Ramos (cell line): ENCODE measurements around the gene PTCD3.

ENCODE experiments used
- in situ Hi-C: fragments of 300-500 bp; cut with MboI; formaldehyde crosslinking; loops from one replicate; pipeline ENCODE4 v1.14.3; 2022; ENCODE audit warnings: low sequenced_read_pairs; ENCODE audit not compliant: unreplicated experiment

The PTCD3 gene

DNA sequence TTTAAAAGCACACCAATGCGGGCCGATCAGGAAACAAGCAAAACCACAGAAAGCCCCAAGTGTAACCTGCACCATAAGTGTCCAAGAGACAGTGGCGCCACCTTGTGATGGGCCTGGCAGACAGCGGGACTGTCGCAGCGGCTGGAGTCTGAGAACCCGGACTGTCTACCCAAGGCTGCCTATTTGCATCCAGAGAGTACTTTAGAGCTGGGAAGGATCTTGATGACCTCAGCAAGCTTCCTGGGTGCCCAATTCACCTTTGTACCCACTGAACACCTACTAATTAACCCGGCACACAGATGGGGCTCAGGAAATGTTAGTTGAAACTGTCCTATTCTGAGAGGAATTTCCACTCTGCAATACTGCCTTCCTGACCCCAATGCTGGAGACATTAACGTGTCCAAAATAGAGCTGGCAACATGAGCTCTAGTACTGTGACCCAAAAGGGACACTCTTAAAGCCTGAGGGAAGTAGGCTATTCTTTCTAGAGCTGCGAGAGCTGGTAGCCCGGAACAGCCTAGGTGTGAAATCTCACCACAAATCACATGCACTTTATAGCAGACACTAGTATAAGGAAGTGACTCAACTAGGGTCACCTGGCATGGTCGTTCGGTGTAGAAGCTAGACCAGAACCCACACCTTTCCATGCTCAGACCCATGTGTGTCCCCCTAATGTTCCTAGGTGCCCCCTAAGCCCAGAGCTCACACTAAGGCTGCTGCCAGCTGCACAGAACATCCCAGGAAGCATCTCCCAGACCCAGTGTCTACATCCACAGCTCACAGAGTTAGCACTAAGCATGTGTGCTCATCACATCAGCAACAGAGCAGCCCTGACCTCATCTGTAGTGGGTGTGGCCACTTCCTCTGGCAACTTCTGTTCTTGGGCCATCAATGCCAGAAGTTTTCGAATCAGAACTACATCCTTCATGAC is 25.8 kb upstream of the PTCD3 start:
- in situ Hi-C loops: loop anchor here (5.0 kb wide), 1 partner anchor 253 kb away; no protein-coding TSS in a partner anchor

DNA sequence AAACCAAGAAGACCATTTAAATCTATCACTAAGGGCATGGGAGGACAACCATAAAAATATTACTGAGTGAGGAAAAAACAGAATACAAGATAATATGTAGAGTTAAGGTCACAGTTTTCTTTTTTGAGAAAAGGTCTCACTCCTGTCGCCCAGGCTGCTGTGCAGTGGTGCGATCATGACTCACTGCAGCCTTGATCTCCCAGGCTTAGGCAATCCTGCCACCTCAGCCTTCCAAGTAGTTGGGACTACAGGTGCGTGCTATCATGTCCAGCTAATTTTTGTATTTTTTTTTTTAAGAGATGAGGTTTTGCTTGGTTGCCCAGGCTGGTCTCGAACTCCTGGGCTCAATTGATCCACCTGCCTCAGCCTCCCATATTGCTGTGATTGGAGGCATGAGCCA is 24.3 kb upstream of the PTCD3 start:
- in situ Hi-C loops: no loop called here

DNA sequence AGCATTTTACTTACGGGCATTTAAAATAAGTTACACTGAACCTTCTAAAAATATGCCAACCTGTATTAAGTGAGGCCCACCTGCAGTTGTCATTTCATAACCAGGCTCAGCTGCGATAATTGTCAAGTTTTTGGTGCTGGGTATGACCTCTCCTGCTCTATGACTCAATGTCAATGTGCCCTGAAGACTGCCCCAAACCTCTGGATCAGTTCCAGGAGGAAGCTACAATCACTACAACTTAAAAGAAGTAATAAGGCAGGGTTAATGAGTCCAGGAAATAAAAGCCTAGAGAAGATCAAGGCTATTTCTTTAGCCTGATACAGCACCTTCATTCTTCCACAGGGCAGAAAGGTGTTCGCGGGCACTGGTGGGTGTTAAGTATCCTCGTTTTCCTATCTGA is 23.3 kb upstream of the PTCD3 start:
- in situ Hi-C loops: no loop called here

GRCh38 chr2:86087936-86088850 is 17.8 kb upstream of the PTCD3 start:
- in situ Hi-C loops: no loop called here

DNA sequence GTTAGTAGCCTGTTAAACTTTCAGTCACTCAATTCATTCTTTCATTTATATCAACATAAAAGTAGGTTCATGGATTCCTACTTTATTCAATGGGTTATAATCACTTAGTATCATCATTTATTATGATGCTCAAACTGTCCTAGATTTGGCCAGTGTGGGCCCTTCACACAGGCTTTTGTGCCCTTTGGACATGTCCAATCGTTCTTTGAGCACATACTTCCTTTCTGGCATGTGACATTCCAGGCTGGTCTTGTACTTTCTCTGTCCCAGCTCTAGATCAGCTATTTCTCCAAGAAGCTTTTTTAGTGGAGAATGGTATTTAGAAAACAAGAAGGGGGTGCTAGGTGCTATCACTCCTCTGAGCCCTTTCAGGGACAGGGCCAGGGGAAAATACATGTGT is 11.8 kb upstream of the PTCD3 start:
- in situ Hi-C loops: no loop called here

GRCh38 chr2:86097114-86097896 is 8.7 kb upstream of the PTCD3 start:
- in situ Hi-C loops: no loop called here

- in situ Hi-C loops: no loop called here
Observed at GRCh38 chr2:86097913-86098312, 8.1 kb upstream of the PTCD3 start.

- in situ Hi-C loops: no loop called here
Observed at GRCh38 chr2:86102157-86102556, 3.9 kb upstream of the PTCD3 start.

GRCh38 chr2:86105252-86105968 is 625 bp upstream of the PTCD3 start, which contains the start of gene POLR1A:
Gene POLR1A, minus strand, starts transcription at chr2:86105886. Its CDS starts 110 bp downstream, at chr2:86105776.
- in situ Hi-C loops: no loop called here

GRCh38 chr2:86107031-86107430 is 996 bp downstream of the PTCD3 start:
- in situ Hi-C loops: no loop called here

DNA sequence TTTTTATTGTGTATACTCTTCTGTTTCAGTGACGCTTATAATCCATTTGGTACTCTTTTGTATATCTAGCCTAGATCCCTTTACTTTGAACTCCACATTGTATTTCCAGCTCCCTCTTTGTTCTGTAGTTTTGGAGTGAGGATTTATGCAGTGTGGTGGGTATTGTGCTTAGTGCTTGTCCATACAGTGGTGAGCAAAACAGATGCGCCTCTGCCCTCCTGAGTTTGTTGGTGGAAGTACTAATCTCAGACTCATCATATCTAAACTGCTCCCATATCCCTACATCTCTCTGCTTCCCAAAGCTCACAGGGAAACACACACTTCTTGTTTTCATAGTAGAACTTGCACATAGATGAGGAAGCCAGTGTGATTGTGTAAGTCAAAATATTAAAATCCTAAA is 12.1 kb downstream of the PTCD3 start:
- in situ Hi-C loops: no loop called here

- in situ Hi-C loops: no loop called here
Observed at GRCh38 chr2:86123328-86123925, 17.4 kb downstream of the PTCD3 start.

DNA sequence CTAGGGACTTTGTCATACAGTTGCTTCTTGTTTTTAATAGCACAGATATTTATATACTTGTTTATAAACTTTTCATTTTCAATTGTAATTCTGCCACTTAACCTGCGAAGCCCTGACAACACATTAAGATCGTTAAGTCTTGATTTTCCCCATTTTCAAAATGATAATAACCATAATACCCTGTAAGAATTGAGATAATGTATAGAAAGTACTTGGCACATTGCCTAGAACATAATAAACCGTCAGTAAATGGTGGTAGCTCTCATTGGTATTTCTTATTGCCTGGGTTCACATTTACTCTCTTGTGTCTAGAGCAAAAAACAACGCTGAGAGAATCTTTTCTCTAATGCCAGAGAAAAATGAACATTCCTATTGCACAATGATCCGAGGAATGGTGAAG is 18.6 kb downstream of the PTCD3 start:
- in situ Hi-C loops: no loop called here

DNA sequence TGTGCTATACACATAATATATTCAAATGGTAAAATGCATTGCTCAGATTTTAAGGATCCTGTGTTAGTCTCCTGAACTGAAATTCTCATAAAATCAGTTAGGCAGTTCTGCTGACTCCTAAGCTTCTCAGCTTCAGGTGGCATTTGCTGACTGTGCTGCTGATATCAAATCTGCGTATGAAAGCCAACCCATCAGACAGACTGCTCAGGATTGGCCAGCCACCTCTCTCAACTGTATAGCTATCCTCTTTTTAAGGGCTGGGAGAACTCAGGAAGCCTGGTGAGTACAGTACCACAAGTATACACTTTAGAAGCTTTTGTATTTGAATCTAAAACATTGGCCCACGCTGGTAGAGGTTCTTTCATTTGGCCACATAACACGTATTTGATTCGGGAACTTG is 28.7 kb downstream of the PTCD3 start:
- in situ Hi-C loops: no loop called here

DNA sequence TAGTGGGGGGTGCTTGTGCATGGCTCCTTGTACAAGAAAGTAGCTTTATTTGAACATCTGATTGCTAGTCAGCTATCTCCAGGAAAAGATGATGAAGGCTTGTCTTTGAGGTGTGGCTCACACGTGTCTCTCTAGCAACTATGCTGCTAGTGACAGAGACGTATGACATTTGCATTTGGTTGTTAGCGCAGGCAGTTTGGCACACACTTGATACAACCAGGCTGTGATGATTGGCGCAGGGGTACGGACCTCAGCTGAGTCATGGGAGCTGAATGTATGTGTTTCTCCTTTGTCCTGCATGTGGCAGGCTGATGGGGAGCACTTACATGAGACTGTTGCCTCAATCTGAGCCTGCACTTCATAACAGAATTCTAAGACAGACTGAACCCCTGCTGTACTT is 29.6 kb downstream of the PTCD3 start:
- in situ Hi-C loops: no loop called here

- in situ Hi-C loops: no loop called here
Observed at GRCh38 chr2:86136141-86136540, 30.1 kb downstream of the PTCD3 start.

GRCh38 chr2:86138736-86139625 is 32.9 kb downstream of the PTCD3 start:
- in situ Hi-C loops: no loop called here

DNA sequence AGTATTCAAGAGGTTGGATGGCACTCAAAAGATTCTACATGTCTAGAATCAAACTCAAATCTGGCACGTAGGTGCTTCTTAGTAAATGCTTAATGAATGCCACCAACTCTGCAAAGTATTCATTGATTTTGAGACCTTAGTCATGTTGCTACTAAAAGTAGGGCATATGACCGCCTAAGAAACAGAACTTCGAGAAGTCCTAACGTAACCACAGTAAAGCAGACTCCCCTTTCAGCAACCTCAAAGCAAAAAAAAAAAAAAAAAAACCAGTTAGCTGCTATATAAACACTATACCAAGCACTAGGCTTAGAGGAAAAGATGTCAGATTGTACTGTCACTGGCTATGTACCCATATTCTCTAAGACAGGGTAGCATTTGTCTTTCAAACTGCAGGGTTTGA is 33.9 kb downstream of the PTCD3 start:
- in situ Hi-C loops: no loop called here
